Astrocyte (in vitro differentiated cells and primary cell): Measurements from ENCODE around the gene TLX2. TPM values are rescaled to one million over a fixed set of nuclear protein-coding genes. Genes with fewer than 3 reads are reported as not detected.
A peak's percentile ranks its signal among the peaks of the same experiment; 100 is the strongest.

Experiments
- DNase-seq: peaks from one replicate; pipeline ENCODE4 v3.0.0-alpha.2; 2010; ENCODE audit warnings: low read depth
- FAIRE-seq: peaks from 2 replicates; lab custom pipeline; 2011; peaks lifted over from hg19 to GRCh38; lab: Jason Lieb, UNC
- H2AFZ ChIP-seq: 2 replicates; pipeline ENCODE4 v1.6.0; 2012; ENCODE audit warnings: low read depth, low read length, inconsistent platforms
- H3K27ac ChIP-seq: 2 replicates; pipeline ENCODE4 v1.5.1; 2011; ENCODE audit warnings: low read depth, low read length, inconsistent platforms
- H3K27me3 ChIP-seq: 2 replicates; pipeline ENCODE4 v1.6.0; 2011; ENCODE audit warnings: low read length, inconsistent platforms; ENCODE audit not compliant: insufficient read depth
- H3K36me3 ChIP-seq: 2 replicates; pipeline ENCODE4 v1.5.1; 2011; ENCODE audit warnings: low read length, inconsistent platforms; ENCODE audit not compliant: insufficient read depth
- H3K4me1 ChIP-seq: 2 replicates; pipeline ENCODE4 v1.5.1; 2011; ENCODE audit warnings: low read length, inconsistent platforms; ENCODE audit not compliant: insufficient read depth
- H3K4me2 ChIP-seq: 2 replicates; pipeline ENCODE4 v1.6.0; 2012; ENCODE audit warnings: low read length, inconsistent platforms
- H3K4me3 ChIP-seq: 2 replicates; pipeline ENCODE4 v1.5.1; 2011; ENCODE audit warnings: low read depth, mild to moderate bottlenecking, low read length, inconsistent platforms; ENCODE audit not compliant: insufficient read depth
- H3K79me2 ChIP-seq: 2 replicates; pipeline ENCODE4 v1.6.0; 2012; ENCODE audit warnings: mild to moderate bottlenecking, low read length, inconsistent platforms; ENCODE audit not compliant: insufficient read depth
- H3K9ac ChIP-seq: 2 replicates; pipeline ENCODE4 v1.6.0; 2012; ENCODE audit warnings: mild to moderate bottlenecking, low read length, inconsistent platforms
- H3K9me3 ChIP-seq: 2 replicates; pipeline ENCODE4 v1.5.1; 2012; ENCODE audit warnings: low read depth, mild to moderate bottlenecking, low read length, inconsistent platforms; ENCODE audit not compliant: insufficient read depth
- H4K20me1 ChIP-seq: 2 replicates; pipeline ENCODE4 v1.6.0; 2012; ENCODE audit warnings: low read length, inconsistent platforms; ENCODE audit not compliant: insufficient read depth
- H3K27ac Mint-ChIP-seq: one replicate; pipeline ENCODE4 v1.8.0; 2021; ENCODE audit warnings: mild to moderate bottlenecking, mixed read lengths; ENCODE audit not compliant: unreplicated experiment
- H3K27me3 Mint-ChIP-seq: one replicate; pipeline ENCODE4 v1.8.0; 2021; ENCODE audit warnings: low read depth, mixed read lengths; ENCODE audit not compliant: unreplicated experiment
- H3K36me3 Mint-ChIP-seq: one replicate; pipeline ENCODE4 v1.8.0; 2021; ENCODE audit warnings: low read depth, mixed read lengths; ENCODE audit not compliant: unreplicated experiment
- H3K4me1 Mint-ChIP-seq: one replicate; pipeline ENCODE4 v1.8.0; 2021; ENCODE audit warnings: low read depth, mixed read lengths; ENCODE audit not compliant: unreplicated experiment
- H3K4me3 Mint-ChIP-seq: one replicate; pipeline ENCODE4 v1.8.0; 2021; ENCODE audit warnings: mild to moderate bottlenecking, moderate library complexity, mixed read lengths; ENCODE audit not compliant: unreplicated experiment
- H3K9me3 Mint-ChIP-seq: one replicate; pipeline ENCODE4 v1.8.0; 2021; ENCODE audit warnings: mild to moderate bottlenecking, mixed read lengths; ENCODE audit not compliant: unreplicated experiment
- EZH2 ChIP-seq: IDR thresholded peaks from 2 replicates; pipeline ENCODE4 v1.6.1; 2012; ENCODE audit warnings: mild to moderate bottlenecking, low read length, inconsistent platforms; ENCODE audit not compliant: insufficient read depth
- total RNA-seq: library from RNA; stranded (reverse); gene quantifications from 2 replicates; pipeline ENCODE4 v1.2.1, GENCODE V29; 2021
- TF ChIP-seq, protein P1 (sequence below): IDR thresholded peaks from 2 replicates; pipeline ENCODE4 v1.5.1; 2011; ENCODE audit warnings: low read depth, mild to moderate bottlenecking, inconsistent platforms, low read length, moderate library complexity; ENCODE audit not compliant: insufficient read depth

TLX2 gene
- total RNA-seq, 1 donor from 2014 or later, result not detected

DNA sequence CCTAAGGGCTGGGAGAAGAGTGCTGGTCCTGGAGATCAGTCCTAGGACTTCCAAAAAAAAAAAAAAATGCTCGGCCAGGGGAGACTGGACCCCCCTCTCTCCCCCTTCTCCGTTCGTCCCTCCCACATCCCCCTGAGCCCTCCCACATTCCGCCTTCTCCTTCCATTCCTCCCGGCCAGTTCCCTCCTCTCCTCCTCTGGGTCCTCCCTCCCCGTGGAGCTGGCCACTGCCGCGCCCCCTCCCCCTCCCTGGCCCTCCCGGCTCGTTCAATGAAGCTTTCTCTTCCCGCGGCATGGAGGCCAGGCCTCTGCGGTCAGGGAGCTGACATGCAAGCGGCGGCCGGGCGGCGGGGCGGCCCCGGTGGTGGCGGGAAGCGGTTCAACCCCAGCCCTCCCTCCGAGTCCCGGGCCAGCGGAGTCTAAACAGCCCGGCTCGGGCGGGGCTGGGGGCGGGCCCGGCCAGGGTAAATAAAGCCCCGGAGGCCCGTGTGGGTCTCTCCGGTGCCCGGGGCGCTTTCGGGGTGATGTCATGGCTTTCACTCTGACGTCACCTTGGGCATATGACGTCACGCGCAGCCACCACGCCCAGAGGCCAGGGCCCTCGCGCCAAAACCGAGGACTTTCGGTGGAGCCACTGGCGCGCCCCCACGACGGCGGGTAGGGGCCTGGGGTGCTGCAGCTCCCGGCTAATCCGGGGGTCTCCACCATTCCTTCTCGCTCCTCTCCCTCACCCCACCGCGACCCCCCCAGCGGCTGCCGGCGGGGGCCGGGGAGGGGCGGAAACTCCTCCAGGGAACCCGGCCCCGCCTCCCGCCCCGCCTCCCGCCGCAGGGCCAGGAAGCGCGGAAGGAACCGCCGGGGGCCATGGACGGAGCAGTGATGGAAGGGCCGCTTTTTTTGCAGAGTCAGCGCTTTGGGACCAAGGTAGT, 39.9 kb downstream of the TLX2 start, which contains the start of the genes DOK1 and LOXL3:
DOK1 (plus strand) TSS at position 829 of the 928 bp plus-strand sequence; CDS start at position 864, 35 bp downstream.
LOXL3 (minus strand) TSS at position 51 of the 928 bp plus-strand sequence. CDS start 1,308 bp downstream, outside the sequence.
- peak; percentile 84 for DNase-seq

DNA sequence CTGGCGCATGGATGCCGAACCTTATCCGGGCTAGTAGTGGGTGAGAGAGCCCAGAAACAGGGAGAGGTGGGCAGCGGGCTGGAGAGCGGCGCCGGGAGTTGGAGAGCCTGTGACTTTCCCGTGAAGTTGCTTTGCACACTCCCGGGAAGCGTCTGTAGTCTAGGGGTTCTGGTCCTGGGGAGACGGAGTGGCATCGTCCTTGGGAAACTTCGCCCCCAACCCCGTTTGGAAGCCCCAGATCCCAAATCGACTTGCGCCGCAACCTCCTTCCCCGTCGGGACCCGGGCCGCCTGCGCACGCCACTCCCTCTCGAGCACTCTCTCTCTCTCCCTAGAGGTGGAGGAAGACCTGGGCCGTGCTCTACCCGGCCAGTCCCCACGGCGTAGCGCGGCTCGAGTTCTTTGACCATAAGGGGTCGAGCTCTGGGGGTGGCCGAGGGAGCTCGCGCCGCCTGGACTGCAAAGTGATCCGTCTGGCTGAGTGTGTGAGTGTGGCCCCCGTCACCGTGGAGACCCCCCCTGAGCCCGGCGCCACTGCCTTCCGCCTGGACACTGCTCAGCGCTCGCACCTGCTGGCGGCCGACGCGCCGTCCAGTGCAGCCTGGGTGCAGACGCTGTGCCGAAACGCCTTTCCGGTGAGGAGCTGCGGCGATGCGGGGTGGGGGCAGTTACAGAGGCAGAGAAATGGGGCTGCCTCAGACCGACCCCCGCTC, 40.7 kb downstream of the TLX2 start:
- H3K27ac Mint-ChIP-seq, result peak overlapping the region; percentile 53
- peaks cover 57% of the 10 kb centered on the region for H3K79me2 ChIP-seq
- H3K9me3 Mint-ChIP-seq, result no peaks in the 10 kb centered on the region
- peak overlapping the region; percentile 82 for H3K9ac ChIP-seq
- peak overlapping the region; percentile 95 for H3K4me3 Mint-ChIP-seq
- TF ChIP-seq, protein P1, sequence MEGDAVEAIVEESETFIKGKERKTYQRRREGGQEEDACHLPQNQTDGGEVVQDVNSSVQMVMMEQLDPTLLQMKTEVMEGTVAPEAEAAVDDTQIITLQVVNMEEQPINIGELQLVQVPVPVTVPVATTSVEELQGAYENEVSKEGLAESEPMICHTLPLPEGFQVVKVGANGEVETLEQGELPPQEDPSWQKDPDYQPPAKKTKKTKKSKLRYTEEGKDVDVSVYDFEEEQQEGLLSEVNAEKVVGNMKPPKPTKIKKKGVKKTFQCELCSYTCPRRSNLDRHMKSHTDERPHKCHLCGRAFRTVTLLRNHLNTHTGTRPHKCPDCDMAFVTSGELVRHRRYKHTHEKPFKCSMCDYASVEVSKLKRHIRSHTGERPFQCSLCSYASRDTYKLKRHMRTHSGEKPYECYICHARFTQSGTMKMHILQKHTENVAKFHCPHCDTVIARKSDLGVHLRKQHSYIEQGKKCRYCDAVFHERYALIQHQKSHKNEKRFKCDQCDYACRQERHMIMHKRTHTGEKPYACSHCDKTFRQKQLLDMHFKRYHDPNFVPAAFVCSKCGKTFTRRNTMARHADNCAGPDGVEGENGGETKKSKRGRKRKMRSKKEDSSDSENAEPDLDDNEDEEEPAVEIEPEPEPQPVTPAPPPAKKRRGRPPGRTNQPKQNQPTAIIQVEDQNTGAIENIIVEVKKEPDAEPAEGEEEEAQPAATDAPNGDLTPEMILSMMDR, result no peak
- no peak for TF ChIP-seq EZH2
- peaks cover 19% of the 10 kb centered on the region for H3K4me1 ChIP-seq
- peak overlapping the region; percentile 80 for H2AFZ ChIP-seq
- no peak for DNase-seq
- no peaks in the 10 kb centered on the region for H3K9me3 ChIP-seq
- peak overlapping the region; percentile 53 for H3K27ac ChIP-seq
- H3K27me3 Mint-ChIP-seq, result peaks cover 5% of the 10 kb centered on the region
- peaks cover 16% of the 10 kb centered on the region for H4K20me1 ChIP-seq
- H3K4me1 Mint-ChIP-seq, result peaks cover 6% of the 10 kb centered on the region
- FAIRE-seq, result no peak
- H3K36me3 Mint-ChIP-seq, result no peaks in the 10 kb centered on the region
- H3K4me3 ChIP-seq, result peak overlapping the region; percentile 85
- H3K27me3 ChIP-seq, result no peaks in the 10 kb centered on the region
- no peaks in the 10 kb centered on the region for H3K36me3 ChIP-seq
- H3K4me2 ChIP-seq, result peak overlapping the region; percentile 90

More for the DNA sequence above, 39.9 kb downstream of the TLX2 start, which contains the start of the genes DOK1 and LOXL3:
- peak within 1 kb of the TSS; percentile 53 for H3K27ac Mint-ChIP-seq
- H3K4me3 Mint-ChIP-seq, result peak within 1 kb of the TSS; percentile 95
- no peak for FAIRE-seq
- Histone ChIP-seq H3K4me3 (peak within 1 kb of the TSS; percentile 85), H3K36me3 (no peaks in the 10 kb centered on the region), H3K4me2 (peak within 1 kb of the TSS; percentile 90), H4K20me1 (peaks cover 16% of the 10 kb centered on the region), H3K9me3 (no peaks in the 10 kb centered on the region), H2AFZ (peak within 1 kb of the TSS; percentile 85), H3K27me3 (no peaks in the 10 kb centered on the region), H3K4me1 (peaks cover 27% of the 10 kb centered on the region), H3K79me2 (peaks cover 65% of the 10 kb centered on the region), H3K9ac (peak within 1 kb of the TSS; percentile 82), H3K27ac (peak within 1 kb of the TSS; percentile 82)
- no peaks in the 10 kb centered on the region for H3K36me3 Mint-ChIP-seq
- TF ChIP-seq, protein P1, result no peak
- no peak for TF ChIP-seq EZH2
- H3K4me1 Mint-ChIP-seq, result peaks cover 6% of the 10 kb centered on the region
- H3K9me3 Mint-ChIP-seq, result no peaks in the 10 kb centered on the region
- H3K27me3 Mint-ChIP-seq, result peaks cover 6% of the 10 kb centered on the region
